Liver (tissue), 3 donors: ENCODE data around the gene TUBB4A.

Source experiments
- CTCF ChIP-seq: fragments of 150-350 bp; IDR thresholded peaks from 2 replicates; pipeline ENCODE4 v1.5.1; 2017; ENCODE audit warnings: improper control_type of control experiment, low read depth, low read length; ENCODE audit not compliant: missing input control
- EGR1 ChIP-seq, 2 donors: IDR thresholded peaks; 2 replicates each; pipeline ENCODE4 v1.6.1; 2016 to 2018; ENCODE audit warnings: antibody characterized with exemption in 2 of 2, low read depth in 2 of 2
- RAD21 ChIP-seq, 2 donors: IDR thresholded peaks; 2 replicates each; pipeline ENCODE4 v1.6.1; 2016; ENCODE audit warnings: antibody characterized with exemption in 2 of 2, mild to moderate bottlenecking in 2 of 2
- REST ChIP-seq: IDR thresholded peaks from 2 replicates; pipeline ENCODE4 v1.6.1; 2016; ENCODE audit warnings: antibody characterized with exemption, mild to moderate bottlenecking
- TAF1 ChIP-seq: conservative IDR thresholded peaks from 2 replicates; pipeline ENCODE4 v1.6.1; 2016; ENCODE audit warnings: antibody characterized with exemption, mild to moderate bottlenecking
- donor health status: healthy.
- donor health status: healthy.

GRCh38 chr19:6457958-6458694 lies 44.0 kb downstream of the TUBB4A start:
- no peak for TF ChIP-seq RAD21 (IDR thresholded peaks at IDR 0.05)
- no peak for TF ChIP-seq REST
- no peak for TF ChIP-seq CTCF
- TF ChIP-seq TAF1 = no peak
- TF ChIP-seq EGR1 (IDR thresholded peaks at IDR 0.05; ENCODE audit: low read depth in 2 of 2) = no peak
